Activated CD8-positive, alpha-beta memory T cell treated with anti-CD3 and anti-CD28 coated beads for 1 hour (primary cell): ENCODE measurements around the gene PHF12.

Experiments used
- DNase-seq, 2 donors: peaks; one replicate each; pipeline ENCODE4 v3.0.0-alpha.2; 2020; ENCODE audit warnings: low read depth in 1 of 2; ENCODE audit errors: extremely low read depth in 1 of 2

PHF12 gene

DNA sequence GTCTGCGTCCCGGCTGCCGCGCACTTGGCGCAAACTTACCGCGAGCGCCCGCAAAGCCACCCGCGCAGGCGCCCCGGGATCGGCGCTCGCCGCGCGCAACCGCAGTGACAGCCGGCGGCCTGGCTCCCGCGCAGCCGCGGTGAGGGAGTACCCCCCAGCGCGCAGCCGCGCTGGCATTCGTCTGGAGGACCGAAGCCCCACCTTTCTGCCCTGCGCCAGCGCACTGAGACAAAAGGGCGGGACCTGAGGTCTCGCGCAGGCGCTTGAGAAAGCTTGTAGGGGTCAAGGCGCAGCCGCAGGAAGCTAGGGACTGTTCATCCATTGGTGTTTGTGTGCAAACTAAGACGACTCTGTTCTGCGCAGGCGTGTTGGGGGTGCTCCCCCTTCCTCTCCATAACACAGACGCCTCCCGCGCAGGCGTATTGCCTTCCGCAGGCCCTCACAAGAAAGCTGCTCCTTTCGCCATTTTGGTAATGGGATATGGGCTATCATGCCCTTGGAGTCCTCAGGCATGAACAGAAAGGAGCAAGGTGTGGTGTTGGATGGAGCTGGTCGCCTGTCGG is at the start of gene PHF12:
TSS of gene PHF12 (minus strand) at position 91 of the 563 bp plus-strand sequence. CDS start 558 bp downstream, outside the sequence.
- DNase-seq = peak; percentile 99 to 100

DNA sequence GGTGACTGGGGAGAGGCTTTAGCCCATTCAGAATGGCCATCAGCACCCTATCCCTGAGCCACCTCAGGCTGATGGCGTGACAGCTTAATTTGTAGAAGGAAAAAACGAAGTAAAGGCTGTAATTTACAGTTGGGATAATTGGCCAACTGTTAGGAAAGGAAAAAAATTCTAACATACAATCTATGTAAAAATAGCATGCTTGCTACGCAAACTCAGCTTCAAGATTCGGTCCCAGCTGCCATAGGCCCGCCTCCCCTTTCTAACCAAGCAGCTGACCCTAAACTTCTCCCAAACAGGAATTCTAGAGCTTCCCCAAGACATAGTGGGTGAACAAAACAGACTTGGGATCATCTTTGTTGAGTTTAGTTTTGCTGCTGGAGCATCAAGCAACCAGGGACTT is 49.7 kb upstream of the PHF12 start:
- no peak for DNase-seq

DNA sequence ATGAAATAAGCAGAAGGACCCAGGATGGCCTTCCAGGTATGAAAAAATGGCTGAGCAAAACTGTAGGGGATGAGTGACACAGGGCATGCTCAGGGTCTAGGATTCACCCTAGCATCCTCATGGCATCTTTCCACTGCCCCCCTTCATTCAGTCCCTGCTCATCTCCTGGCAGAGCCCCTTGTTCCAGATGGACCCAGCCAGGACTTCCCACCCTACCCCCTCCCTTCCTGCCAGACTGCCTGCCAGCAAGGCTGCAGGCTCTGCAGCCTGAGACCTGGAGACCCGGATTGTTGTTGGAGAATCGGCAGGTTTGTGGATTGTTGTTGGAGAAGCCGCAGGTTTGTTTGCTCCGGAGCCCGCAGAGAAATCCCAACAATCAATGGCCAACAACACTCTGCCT is 47.9 kb upstream of the PHF12 start:
- DNase-seq = no peak

DNA sequence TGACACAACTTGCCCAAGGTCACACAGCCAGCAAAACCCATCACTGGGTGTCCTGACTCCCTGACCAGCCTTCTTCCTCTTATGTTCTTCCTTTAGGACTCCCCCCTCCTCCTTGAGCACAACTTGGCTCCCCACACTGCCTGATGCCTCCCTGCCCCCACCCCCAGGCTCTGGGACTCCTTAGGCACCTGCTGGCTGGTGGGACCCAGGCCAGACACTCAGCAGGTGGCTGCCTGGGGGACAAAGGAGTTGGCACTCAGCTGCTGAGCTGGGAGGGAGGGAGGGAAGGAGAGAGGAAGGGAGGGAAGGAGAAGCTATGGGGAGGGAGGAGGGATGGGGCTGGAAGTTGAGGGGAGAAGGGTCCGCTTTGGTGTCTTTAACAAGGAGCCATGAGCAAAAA is 46.5 kb upstream of the PHF12 start:
- no peak for DNase-seq

DNA sequence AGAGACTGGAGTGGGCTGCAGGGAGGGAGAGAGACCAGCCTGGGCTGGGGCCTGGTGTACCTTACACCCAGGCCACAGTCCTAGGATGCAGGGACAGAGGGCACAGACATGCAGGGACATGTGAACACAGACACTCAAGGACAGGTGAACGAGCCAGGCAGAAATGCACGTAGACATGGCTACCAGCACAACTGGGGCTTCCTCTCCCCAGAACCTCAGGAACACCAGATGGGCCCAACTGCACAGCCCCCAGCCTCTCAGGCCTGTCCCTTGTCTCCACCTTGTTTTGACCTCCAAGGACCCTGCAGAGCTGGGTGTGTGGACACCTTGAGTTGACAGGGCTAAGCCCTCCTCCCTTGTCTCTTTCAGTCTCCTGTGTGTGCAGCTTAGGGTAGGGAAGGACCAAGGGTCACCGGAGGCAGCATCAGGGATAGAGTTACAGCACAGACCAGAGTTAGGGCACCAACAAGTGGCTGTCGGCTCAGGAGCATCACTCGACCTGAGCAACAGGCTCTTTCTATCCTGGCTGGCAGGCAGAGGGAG is 45.3 kb upstream of the PHF12 start:
- no peak for DNase-seq

DNA sequence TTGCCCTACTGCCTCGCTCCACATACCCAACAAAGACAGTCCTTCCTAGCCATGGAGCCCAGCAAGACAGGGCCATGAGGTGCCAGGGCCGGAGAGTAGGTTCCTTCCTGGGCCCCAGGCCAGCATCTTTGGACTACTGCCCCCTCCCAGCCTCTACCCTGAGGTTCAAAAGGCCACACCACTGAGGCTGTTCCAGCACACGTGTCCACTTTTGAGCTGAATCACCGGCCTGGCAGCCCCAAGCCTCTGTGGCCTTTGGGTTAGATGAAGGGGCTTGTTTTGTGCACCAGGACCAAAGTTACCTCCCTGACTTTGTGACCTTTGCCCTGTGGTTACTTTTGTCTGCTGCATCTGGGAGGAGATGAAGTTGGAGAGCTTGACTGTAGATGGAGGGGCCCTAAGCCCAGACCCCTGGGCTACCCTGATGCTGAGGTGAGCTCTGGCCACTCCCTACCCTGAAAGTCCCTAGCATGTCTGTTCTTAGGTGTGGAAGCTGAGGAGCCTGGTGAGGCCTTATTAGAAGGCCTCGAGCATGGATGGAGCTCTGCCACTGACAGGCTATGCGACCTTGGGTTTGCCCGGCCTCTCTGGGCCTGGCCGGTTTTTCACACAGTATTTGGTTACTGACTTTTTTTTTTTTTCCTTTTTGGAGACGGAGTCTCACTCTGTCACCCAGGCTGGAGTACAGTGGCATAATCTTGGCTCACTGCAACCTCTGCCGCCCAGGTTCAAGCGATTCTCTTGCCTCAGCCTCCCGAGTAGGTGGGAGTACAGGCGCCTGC is 42.5 kb upstream of the PHF12 start:
- DNase-seq = no peak

DNA sequence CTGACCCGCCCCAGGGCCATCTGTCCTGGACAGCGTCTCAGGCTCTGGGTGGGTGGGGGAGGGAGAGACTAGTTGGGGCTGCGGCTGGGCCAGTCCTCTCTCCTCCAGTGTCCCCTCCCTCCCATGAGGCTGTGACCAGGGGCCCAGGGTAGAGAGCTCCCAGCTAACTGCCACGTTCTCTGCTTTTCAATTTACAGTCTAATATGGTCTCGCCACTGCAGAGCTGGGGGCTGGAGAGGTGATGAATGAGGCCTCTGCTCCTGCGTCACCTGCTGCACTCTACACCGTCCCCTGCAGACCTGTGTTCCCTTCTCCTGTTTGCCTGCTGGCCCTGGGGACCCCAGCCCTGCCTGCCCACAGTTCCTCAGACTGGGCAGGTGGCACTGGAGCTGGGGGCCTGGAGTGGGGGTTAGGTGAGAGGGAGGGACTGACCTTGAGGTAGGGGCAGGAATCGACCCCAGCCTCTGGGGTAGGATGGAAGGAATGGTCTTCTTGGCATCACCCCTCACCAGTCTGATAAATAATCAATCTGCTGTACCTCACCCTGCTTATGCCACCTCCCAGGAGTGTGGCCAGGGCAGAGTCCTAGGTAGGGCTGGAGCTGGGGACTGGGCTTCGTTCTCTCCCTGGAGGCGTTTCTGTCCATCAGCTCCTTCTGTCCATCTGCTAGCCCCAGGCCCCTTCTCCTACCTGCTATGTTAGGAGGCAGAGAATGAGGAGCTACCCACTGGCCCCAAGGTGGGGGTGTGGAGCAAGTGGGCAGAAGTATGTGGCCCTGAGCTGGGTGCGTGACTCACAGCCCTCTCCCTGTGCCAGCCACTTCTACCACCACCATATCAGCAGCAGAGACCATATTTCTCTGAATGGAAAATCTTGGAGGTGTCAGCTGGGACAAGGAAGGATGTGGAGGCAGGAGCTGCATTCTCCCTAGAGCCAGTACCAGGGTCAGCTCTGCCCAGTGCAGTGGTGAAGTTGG is 41.6 kb upstream of the PHF12 start:
- DNase-seq = no peak

DNA sequence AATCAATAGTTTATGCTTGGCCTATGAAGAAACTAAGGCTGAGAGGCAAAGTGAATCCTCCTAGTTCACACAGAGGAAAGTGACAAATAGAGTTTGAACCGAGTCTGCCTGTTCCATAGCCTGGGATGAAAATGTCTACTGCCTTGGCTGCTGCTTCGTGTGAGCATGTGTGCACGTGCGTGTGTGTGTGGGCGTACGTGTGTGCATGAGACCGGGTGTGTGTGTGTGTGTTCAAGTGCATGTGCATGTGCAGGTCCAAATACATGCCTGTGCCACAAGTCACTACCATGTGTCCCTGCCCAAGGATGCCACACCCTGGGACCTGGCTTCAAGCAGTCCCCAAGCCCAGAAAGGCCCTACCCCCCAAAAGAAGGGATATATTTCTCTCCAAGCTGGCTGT is 40.9 kb upstream of the PHF12 start:
- no peak for DNase-seq

DNA sequence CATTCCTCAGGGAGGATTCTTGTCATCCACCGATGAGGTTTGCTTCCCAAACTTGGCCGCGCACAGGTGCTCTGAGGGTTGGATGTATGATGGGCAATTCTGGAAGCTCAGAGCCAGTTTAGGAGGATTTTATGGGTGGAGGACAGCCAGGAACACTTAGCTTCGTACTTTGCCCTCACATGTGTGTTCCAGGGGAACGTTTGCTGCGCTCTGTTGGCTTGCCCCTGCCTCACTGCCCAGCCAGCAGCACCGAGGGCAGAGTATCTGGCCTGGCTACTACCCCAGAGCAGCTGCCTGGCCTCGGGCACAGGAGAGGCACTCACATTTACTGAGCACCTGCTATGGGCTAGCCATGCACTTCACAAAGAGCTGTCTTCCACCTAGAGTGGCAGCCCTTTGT is 40.5 kb upstream of the PHF12 start:
- DNase-seq = no peak

DNA sequence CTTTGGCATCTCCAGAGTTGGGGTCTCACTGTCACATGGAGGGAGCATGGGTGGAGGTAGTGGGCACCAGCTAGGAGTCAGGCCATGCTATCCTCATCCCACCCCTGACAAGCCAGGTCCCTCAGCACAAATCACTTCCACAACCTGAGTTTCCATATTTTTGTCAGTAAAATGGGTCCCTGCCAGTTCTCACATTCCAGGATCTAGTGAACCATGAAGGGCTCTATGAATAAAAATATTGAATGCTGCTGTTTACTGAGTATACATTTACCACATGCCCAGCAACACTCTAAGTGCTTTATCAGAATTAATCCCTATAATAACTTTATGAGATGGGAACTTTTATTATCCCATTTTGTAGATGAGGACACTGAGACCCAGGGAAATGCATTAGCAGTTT is 37.7 kb upstream of the PHF12 start:
- DNase-seq = no peak

DNA sequence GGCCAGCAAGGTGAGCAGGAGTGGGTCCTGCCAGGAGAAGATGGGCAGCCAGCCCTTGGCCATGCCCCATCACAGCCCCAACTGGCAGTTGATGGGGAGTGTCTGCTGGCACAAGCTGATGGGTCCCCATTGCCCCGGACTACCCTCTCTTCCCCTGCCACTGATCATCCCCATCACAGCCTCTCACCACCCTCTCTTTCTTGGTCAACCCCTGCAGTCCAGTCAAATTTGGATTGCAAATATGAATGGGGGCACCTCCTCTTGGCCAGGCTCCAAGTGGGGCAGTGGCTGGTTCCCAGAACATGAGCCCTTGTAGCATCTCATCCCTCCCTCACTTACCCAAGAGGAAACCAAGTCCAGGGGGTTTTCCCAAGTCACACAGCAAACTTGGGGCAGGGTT is 37.2 kb upstream of the PHF12 start:
- no peak for DNase-seq

DNA sequence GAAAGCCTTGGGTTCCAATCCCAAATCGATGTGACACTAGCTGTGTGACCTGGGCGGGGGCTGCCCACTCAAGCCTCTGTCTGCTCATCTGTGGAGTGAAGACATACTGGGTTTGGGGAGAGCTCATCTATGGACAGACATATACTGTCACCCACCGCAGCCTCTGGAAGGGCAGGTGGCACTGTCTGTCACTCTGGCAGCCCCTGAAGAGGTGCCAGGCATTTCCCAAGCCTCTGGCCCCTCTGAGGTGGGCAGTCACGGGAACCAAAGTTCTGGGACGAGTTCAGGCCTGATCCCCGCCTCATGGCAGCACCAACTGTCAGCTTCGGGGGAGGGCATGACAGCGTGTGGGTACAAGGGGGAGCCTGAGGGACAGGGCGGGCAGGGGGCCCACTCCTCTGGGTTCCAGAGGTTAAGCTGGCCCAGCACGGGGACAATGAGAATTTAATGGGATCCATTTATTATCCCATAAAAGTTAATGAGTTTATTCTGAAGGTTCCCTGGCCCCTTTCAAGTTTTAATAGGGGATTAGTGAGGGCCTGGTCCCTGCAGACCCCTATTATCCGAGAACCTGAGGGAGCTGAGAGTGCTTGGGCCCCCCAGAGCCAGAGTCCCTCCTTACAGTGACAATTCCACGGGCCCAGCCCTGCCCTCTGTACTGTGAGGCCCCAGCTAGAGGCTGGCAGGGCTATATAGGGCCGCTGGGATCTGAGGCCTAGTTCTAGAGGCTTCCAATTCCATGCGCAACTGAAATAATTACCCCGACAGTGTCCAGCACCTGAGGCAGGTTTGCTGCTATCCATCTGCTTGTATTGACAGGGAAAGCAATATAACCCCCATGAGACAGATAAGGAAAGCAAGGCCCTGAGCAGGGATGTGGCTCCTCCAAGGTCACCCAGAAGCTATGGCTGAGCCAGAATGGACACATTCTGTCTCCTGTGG is 35.7 kb upstream of the PHF12 start:
- DNase-seq = no peak

DNA sequence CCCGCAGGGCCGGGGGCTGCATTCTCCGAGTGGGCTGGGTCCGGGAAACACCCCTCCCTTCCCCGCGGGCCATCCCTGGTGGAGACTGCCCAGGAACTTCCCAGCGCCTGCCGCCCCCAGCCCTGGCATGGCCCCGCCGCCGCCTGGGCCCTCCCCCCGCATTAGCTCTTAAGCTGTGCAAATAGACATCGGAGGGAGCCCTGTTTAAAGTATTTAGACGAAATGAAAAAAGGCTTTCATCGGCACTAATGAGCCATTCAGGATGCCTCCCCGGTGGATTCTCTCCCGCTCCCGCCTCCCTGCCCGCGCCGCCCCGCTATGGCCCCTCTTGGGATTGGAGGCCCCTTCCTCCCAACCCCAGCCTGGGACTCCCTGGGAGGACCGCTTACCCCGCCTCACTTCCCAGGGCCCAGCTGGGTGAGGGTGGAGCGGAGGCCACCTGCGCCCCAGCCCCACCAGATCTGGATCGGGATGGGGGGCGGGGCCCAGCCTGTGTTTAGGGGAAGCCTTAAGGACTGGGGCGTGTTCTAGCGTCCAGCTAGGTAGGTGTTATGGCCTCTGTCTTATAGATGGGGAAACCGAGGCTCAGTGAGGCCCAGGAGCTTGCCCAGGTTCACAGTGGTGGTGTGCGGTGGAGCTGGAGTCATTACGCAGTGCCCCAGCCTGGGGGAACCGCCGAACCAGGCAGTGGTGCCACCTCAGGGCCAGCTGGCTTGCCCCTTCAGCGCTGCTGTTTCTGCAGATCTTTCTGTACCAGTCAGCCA is 34.8 kb upstream of the PHF12 start:
- no peak for DNase-seq

DNA sequence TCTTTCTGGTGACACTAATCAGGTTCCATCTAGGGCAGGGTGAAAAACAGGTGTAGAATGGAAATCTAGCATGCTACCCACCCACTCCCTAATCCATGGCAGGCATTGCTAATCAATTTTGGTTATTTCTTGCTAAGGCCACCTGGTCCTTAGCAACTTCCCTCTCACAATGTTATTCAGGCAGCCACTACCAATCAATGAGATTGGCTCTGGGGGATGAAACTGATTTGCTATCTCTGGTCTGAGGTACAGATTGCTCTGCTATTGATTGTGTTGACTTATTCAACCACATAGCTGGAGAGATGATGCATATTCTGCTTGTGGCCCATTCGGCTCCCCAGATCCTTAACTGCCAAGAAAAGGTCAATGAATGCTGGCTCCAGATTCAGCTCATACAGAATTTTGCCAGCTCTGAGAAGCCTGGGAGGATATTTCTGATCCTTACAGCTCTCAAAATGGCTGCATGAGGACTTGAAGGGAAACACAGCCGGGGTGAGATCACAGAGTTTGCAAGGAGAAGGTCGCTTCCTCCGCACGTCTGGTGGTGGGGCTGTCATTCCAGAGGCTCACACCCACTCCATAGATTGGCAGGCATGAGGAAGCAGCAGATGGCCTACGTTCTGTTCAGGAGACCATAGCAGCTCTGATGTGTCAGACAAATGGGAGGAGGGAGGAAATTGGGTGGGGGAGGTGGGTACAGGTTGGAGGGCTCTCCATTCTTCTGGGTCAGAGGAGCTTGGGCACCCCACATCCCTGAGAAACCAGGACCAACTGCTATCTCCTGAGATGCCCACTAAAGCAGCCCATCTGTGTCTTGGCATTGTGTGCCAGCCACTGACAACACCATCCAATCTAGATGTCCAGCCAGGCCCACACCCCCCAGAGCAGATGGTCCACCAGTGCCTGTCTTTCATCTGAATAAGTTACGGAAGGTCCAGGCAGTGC is 32.2 kb upstream of the PHF12 start:
- DNase-seq = no peak

DNA sequence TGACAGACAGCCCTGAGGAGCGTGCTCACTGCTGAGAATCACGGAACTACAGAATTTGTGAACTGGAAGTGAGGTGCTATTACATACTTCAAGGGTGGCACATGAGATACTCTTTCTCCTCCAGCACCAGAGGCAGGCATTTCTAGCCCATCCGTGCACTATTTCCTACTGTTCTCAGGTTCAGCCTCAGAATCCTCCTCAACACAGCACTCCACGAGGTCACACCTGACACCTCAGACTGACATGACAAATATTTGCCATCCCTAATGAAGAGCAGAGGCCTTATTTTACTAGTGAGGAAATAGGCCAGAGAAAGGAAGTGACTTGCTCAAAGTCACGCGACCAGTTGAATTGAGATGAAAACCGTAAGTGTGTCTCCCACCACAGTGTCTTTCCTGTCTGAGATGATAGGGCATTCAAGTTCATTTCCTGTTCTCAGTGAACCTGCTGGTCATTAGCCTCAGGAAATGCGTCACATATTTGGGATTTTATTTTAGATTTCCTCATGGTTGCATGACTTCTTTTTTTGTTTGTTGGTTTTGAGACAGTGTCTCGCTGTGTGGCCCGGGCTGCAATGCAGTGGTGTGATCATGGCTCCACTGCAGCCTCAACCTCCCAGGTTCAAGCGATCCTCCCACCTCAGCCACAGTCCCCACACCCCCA is 30.9 kb upstream of the PHF12 start:
- peak; percentile 17 to 32 for DNase-seq

DNA sequence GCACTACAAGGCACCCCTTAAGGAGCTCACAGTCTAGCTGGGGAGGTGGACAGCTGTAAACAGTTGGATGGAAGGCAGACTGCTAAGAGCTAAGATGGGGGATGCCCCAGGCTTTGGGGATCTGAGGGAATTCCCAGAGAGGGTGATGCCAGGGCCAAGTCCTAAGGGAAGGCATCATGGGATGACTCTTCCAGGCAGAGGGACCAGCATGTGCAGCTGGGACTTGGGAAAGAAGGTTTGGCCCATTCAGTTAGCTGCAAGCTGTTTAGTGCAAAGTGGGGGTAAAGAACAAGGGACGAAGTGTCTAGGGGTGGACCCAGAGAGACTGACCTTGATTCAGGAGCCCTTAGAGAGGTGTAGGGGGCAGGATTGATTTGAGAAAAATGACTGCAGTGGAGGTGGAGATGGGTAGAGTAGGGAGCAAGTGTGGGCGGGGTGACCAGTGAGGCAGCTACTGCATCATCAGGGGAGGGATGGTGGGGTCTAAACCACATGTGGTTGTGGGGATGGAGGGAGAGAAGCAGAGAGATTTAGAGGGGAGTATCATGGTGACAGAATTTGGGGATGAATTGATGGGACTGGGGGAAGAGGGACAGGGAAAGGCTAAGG is 27.1 kb upstream of the PHF12 start:
- DNase-seq = no peak

DNA sequence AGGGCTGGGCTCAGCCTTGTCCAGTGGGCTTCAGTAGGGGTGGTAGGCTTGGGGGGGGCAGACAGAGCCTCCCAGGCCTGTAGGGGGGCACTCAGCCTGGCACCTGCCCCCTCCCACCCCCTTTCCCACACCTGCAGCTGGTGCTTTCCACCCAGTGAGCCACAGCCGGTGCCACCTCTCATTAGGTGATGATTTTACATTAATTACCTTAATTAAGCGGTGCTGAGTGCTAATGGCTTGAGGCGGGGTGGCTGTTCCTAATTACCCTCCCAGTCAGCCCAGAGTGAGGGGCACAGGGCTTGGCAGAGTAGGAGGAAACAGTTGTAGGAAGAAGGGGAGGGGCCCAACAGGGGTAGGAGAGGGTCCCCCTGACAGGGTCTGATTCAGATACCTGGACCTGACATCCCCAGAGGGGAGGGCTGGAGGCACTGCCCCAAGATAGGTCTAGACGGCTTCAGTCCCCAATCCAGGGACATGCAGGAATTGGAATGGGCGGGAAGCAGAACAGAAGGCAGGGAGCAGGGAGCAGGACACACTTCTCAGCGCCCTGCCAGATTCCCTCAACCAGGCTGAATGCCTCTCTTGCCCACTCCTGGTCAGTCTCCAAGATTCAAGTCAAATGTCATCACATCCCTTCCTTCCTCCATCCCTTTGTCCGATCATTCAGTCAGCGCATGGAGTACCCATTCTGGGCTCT is 26.5 kb upstream of the PHF12 start:
- no peak for DNase-seq
